NB4 (cell line): ENCODE results near the gene NFU1.
A peak's percentile ranks its signal among the peaks of the same experiment; 100 is the strongest.

Source experiments
- DNase-seq: peaks from one replicate; pipeline ENCODE4 v3.0.0; 2010; ENCODE audit warnings: low read depth
- H3K4me3 ChIP-seq: one replicate; pipeline ENCODE4 v1.5.1; 2011; ENCODE audit warnings: mild to moderate bottlenecking, low read depth, low read length, moderate library complexity
- MYC ChIP-seq: IDR thresholded peaks from 2 replicates; pipeline ENCODE4 v1.6.1; 2011; ENCODE audit warnings: low read depth, low read length
- POLR2A ChIP-seq: IDR thresholded peaks from 2 replicates; pipeline ENCODE4 v1.6.1; 2011; ENCODE audit warnings: mild to moderate bottlenecking; ENCODE audit not compliant: insufficient read length; ENCODE audit errors: extremely low read depth
- TF ChIP-seq, protein P1 (sequence below): IDR thresholded peaks from 2 replicates; pipeline ENCODE4 v1.6.1; 2011; ENCODE audit warnings: low read depth, low read length
- TF ChIP-seq, protein P2 (sequence below): IDR thresholded peaks from one replicate; pipeline ENCODE4 v1.5.1; 2012; ENCODE audit warnings: low read depth, low read length

The NFU1 gene

DNA sequence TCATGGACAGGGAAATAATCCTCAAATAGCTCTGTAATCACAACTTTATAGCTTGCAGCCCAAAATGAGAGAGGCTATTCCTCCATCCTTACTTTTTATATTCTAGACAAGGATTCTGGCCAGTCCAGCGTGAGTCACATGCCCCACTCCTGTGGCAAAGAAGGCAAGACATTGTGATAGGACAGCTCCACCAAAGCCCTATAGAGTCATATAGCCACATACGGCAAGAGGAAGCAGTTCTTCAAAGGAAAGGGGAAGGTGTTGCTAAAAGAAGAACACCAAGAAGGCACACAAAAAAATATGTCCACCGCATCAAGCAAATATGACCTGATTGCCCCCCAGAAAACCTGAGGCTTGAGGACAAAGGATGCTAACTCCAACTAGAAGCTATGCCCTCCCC lies 46.8 kb downstream of the NFU1 start:
- H3K4me3 ChIP-seq, result no peak overlapping the region
- TF ChIP-seq, protein P1, sequence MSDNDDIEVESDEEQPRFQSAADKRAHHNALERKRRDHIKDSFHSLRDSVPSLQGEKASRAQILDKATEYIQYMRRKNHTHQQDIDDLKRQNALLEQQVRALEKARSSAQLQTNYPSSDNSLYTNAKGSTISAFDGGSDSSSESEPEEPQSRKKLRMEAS, result 0 out of 2 replicates have a peak, but pooled peaks have one; percentile 15
- no peak for TF ChIP-seq POLR2A
- DNase-seq, result peak; percentile 84

GRCh38 chr2:69390001-69390400 lies 47.2 kb downstream of the NFU1 start:
- no peak overlapping the region for H3K4me3 ChIP-seq
- DNase-seq, result no peak
- TF ChIP-seq POLR2A (no peak), MYC (no peak)
- TF ChIP-seq, protein P1, result no peak
- TF ChIP-seq, protein P2, sequence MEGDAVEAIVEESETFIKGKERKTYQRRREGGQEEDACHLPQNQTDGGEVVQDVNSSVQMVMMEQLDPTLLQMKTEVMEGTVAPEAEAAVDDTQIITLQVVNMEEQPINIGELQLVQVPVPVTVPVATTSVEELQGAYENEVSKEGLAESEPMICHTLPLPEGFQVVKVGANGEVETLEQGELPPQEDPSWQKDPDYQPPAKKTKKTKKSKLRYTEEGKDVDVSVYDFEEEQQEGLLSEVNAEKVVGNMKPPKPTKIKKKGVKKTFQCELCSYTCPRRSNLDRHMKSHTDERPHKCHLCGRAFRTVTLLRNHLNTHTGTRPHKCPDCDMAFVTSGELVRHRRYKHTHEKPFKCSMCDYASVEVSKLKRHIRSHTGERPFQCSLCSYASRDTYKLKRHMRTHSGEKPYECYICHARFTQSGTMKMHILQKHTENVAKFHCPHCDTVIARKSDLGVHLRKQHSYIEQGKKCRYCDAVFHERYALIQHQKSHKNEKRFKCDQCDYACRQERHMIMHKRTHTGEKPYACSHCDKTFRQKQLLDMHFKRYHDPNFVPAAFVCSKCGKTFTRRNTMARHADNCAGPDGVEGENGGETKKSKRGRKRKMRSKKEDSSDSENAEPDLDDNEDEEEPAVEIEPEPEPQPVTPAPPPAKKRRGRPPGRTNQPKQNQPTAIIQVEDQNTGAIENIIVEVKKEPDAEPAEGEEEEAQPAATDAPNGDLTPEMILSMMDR, result no peak

GRCh38 chr2:69389271-69389670 lies 48.0 kb downstream of the NFU1 start:
- H3K4me3 ChIP-seq, result no peak overlapping the region
- no peak for DNase-seq
- TF ChIP-seq MYC (no peak), POLR2A (no peak)
- TF ChIP-seq, protein P2, result no peak
- TF ChIP-seq, protein P1, result no peak

DNA sequence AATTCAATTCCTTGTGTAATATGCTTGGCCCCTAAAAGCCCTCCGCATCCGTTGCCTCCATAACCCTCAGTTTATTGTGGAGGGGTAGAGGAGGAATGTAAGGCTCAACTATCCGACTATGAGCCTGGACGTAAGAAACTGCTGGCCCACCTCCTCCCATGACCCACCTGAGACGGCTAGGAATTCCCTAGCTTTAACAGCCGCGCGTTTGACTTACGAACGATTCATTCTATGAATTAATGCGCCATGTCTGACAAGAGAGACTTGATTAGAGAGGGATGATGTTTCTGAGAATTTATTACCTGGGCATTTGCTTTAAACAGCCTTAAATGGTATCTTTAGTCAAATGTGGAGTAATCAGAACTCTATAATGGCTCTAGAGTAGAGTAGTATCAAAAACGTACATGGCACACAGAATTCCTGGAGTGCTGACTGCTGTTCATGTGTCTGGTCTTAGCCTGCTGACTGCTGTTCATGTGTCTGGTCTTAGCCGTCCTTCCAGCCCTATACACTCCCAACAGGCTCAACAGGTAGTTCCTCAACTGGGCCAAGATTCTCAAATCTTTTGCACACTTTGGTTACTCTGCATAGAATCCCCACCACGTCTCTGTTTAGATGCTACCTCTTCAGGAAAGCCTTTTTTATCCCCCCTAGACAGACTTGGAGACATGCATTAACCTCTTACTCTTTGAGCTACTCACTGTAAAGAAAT lies 49.3 kb downstream of the NFU1 start:
- TF ChIP-seq, protein P1, result no peak
- TF ChIP-seq MYC (no peak), POLR2A (no peak)
- TF ChIP-seq, protein P2, result no peak
- H3K4me3 ChIP-seq, result peak overlapping the region; percentile 71
- peak; percentile 39 for DNase-seq

GRCh38 chr2:69386789-69387734 lies 50.2 kb downstream of the NFU1 start, which contains the start of gene GFPT1:
Gene GFPT1, minus strand, starts transcription at chr2:69387227. Its CDS starts 156 bp downstream, at chr2:69387071.
- peak; percentile 96 for DNase-seq
- TF ChIP-seq, protein P1, result 0 out of 2 replicates have a peak, but pooled peaks have one; percentile 40
- TF ChIP-seq, protein P2, result no peak
- TF ChIP-seq POLR2A (peak; percentile 94), MYC (peak; percentile 55)
- peak within 1 kb of the TSS; percentile 77 for H3K4me3 ChIP-seq

DNA sequence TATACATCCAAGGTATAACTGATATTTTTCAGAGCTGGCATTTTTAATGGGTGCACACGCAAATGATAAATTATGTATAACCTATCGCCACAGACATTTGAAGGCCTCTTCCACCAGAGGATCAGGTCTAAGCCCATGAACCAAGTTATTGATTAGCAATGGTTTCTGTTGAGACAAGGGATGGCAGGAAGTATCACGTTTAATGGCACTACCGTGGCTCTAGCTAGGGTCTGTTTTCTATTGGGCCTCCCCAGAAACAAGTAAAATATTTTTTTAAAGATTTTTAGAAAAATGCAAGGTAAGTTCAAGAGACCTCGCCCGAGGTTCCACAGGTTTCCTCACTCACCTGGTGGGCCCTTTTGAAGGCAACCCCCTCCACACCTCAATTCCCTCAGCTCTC lies 50.9 kb downstream of the NFU1 start:
- DNase-seq, result no peak
- TF ChIP-seq, protein P1, result no peak
- TF ChIP-seq, protein P2, result no peak
- TF ChIP-seq MYC (no peak), POLR2A (no peak)
- peak overlapping the region; percentile 77 for H3K4me3 ChIP-seq
